GM21576 (cell line): ENCODE results near the gene ANK2.

Source experiments
- ATAC-seq: cut with Tn5 transposase; IDR thresholded peaks from one replicate; pipeline ENCODE4 v1.9.1; 2021; ENCODE audit warnings: mild to moderate bottlenecking, moderate library complexity; ENCODE audit not compliant: unreplicated experiment

ANK2 gene

DNA sequence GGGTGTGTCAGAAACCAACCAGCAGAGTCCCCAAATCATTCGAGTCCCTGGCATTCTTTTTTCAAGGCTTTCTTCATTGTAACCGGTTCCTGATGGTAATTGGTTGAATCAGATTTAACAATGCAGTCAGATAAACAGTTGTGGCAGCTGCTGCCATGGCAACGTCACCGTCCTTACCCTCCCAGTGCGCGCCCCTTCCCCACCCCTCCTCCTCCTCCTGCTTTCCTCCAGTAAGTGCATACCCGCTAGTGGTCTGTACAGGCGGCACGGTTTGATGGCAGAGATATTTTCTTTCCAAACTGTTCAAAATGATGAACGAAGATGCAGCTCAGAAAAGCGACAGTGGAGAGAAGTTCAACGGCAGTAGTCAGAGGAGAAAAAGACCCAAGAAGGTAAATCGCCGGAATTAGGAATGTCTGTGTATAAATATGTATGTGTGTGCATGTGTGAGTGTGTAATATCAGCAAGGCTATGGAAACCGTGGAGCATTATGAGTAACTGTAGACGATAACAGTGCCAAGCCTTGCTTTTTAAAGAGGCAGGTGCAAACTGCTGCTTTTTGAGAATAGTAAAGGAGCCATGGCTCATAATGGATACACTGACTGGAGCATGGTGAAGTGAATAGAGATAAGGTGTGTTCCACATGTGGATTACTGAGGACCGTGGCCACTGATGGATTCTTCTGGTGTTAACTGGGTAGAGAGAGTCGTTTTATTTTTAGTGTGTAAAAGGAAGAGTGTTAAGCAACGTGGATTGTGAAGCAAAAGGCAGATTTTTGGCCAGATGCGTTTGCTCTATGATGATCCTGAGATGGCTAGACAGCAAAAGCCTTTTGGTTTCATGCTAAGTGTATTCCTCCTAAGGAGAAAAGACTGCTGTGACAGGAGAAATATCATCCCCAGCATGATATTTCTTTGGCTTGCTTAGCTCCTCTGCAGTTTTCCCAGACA lies at the start of gene ANK2:
TSS of gene ANK2 (plus strand) at position 233 of the 950 bp plus-strand sequence. CDS start at position 309, 76 bp downstream.
- no peak for ATAC-seq

DNA sequence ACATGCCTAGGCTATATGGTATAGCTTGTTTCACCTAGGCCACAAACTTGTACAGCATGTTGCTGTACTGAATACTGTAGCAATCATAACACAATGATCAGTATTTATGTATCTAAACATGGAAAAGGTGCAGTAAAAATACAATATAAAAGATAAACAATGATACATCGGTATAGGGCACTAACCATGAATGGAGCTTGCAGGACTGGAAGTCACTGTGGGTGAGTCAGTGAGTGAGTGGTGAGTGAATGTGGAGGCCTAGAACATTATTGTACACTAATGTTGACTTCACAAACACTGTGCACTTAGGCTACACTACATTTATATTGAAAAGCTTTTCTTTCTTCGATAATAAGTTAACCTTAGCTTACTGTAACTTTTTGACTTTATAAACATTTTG lies 45.6 kb upstream of the ANK2 start:
- ATAC-seq = no peak

- no peak for ATAC-seq
Observed at GRCh38 chr4:113004655-113005054, 44.8 kb upstream of the ANK2 start.

DNA sequence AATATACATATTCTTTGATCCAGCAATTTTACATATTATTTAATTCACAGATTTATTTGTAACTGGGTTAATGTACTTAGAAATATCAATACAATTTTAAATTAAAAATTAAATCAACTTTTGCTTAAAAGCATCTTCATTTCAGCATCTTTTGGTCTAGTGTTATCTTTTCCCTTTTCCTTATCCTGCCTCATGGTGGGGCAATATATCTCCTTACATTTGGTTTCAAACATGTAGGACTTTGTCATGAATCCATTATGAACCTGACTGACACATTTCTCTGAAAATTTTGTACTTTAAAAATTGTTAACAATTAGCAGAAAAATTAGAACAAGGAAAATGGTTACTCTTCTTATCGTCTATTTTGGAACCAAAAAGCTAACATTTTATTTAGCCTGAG lies 42.8 kb upstream of the ANK2 start:
- ATAC-seq = no peak

GRCh38 chr4:113007151-113007550 lies 42.3 kb upstream of the ANK2 start:
- ATAC-seq = no peak

DNA sequence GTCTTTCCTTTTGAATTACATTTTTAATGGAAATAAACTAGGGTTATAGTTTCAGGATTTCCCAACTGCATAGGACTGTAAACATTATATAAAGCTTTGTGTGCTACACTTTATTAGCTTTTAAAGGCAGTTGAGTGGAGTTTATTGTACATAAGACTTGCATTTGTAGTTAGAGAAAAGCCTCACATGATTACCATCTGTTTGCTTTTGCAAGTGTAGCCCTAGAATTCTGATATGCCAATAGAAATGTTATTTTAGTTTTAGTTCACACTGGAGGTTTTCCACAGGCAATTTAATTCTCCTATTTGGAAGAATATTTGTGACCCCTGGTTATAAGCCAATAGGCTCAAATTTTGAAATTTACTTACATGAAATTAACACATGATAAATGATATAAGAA lies 41.3 kb upstream of the ANK2 start:
- ATAC-seq = no peak

DNA sequence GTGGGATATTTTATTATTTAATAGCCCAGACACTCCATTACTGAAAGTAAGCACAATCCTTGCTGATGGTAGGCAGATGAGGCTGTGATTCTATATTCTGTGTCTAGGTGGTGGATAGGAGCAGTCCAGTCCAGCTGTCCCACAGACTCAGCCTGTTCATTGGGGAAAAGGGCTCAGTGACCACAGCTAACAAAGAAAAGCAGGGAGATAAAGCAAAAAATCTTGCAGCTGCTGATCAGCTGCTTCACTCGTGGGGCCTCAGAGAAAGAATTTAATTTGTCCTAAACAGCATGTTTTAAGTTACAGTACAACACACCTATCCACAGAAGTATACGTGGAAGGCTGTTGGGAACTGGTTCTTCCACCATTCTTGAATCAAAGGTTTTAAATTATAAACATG lies 40.7 kb upstream of the ANK2 start:
- ATAC-seq = no peak

GRCh38 chr4:113009461-113009860 lies 40.0 kb upstream of the ANK2 start:
- no peak for ATAC-seq

DNA sequence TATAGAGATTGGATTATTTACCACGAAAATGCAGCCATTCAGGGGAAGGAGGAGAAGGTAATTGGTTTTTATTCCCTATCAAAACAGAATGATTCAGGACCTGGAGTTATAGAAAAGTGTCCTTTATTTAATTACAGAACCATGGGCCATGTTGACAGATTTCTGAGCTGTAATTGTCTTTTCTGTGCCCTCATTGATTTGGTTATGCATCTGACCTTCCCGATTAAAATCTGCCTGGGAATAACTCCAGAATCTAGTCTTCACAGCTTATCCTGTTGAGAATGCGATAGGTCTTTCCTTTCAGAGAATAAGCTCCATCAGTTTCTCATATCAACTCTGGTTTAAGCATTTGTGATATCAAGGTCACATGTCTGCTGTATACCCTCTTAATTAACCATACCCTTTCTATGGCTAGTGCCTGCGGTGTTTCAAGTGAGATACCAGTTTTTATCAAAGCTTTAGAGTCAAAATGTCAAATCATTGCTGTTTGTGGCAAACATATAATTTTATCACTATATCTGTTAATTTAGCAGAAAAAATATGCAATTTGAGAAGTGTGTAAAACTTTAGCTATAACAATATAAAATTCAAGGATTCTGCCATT lies 37.2 kb upstream of the ANK2 start:
- no peak for ATAC-seq

- ATAC-seq = no peak
Observed at GRCh38 chr4:113012786-113013185, 36.7 kb upstream of the ANK2 start.

DNA sequence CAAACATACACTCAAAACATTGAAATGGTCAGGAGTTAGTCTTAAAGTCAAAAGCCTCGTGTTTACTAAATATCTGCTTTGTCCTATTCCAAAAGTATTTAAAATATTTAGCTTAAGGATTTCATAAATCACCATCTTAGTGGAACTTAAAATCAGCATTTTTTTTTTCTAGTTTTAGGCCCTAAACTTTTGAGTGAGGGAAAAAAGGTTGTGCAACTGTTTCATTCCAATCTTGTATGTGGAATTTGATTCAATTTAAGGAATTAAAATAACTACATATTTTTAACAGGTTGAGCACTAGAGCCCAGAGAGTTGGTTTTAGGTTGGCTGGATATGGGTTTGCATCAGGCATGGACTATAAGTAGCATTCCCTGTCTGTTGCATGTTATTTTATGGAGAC lies 35.7 kb upstream of the ANK2 start:
- no peak for ATAC-seq

DNA sequence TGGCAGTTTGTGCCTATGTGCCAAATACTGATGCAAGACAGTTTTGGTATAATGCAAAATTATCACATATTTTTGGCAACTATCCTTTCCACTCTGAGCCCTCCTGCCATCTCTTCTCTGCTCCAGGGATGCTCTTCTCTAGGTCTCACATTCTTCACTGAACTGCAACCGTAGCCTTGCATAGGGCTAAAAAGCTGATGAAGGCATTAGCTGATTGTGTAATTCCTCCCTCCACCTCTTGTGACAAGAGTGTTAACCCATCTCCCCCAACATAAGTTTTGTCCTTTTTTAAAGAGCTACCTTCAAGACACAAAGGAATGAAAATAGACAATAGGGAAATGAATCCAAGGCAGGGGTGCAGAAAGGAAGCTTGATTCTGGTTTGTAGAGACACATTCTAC lies 33.1 kb upstream of the ANK2 start:
- no peak for ATAC-seq

DNA sequence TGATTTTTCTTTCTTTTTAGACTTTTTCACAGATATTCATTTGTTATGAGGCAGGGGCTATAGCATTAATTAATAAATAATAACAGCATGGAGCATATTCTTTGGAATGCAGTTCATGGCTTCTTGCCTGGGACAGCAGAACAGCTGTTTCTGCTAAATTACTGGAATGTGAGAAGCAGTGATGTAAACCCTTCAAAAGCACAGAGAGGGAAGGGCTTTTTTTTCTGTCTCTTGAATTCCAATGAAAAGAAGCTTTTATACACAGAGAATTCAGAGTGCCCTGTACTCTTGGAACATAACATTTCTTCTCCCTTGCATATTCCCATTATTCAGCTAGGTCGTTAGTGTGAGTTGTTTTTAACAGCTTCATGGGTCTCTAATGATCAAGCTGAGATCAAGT lies 28.5 kb upstream of the ANK2 start:
- ATAC-seq = no peak

DNA sequence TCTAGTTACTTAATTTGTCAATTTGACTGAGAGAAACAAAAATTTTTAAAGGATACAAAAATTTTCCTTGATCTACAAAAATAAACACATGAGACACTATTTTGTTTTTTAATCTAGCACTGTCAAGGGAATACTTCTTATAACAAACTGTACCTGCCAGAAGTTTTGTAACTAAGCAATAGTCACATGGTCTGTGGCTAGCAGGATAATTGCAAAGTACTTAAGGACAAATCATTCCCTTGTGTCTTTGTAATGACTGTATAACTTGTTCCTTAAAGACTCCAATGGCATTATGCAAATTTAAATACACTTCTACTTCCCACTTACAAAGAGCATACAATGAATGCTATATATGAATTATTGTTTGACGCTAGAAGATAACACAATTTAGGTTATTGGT lies 25.1 kb upstream of the ANK2 start:
- no peak for ATAC-seq

DNA sequence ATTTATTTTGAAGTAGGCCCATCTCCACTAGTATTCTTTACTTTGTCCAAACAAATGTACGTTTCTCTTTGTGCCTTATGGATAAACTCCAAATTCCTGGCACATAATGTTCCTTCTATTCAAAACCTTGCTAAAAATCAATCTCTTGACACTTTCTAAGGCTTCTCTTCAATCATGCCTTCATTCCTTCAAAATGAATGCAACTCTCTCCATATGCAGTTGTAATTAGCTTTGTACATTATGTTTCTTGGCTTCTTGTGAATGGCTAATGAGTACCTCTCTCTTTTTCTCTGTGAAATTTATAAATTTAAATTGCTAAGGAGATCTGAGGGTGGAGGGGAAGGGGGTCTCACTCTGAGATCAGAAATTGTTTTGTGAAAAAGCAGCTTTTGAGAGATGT lies 24.0 kb upstream of the ANK2 start:
- no peak for ATAC-seq

DNA sequence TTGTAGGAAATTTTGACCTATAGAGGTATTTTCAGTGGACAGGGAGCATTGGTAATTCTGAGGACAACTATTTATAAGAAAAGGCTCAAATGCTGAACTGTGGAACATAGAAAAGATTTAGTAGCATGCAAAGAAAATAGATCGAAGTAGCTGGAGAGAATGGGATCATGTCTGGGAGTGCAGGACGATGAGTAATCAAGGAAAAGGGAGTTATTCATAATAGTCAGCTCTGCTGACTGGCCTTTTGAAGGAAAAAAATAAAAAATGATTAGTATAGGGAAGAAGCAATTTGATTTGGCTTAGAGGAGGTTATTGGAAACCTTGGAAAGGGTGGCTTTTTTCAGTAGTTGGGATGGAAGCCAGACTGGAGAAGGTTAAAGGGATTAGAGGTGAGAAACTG lies 22.9 kb upstream of the ANK2 start:
- ATAC-seq = no peak

DNA sequence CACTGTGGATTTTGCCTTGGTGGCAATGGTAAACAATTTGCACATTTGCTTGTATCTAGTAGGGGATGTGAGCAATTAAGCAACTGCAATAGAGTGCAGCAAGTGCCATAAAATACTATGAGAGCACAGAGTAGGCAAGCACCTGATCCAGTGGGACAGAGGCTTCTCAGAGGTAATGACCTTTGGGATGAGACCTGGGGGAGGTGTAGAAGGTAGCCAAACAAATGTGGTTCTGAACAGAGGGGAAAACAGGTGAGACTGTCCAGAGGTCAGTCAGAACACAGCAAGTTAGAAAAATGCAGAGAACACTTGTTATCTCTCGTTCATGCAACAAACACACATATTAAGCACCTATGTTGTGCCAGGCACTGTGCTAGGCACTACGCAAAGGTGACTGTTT lies 21.4 kb upstream of the ANK2 start:
- ATAC-seq = no peak

DNA sequence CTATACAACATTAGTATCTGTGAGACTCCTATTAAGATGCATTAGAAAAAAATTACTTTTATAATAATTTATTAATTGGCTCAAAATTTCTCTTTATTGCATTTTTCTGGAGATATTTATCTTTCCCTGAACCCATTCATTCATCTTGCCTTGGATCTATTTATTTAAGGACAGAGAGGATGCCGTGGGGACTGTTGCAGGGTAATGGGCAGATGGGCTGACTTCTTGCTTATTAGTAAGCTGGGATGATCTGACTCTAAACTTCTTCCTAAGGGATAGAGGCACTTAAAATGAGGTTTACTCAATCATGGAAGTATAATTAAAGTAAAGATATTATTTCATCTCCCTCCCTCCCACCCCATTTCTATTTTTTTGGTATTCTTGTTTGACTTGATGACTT lies 18.2 kb upstream of the ANK2 start:
- no peak for ATAC-seq

DNA sequence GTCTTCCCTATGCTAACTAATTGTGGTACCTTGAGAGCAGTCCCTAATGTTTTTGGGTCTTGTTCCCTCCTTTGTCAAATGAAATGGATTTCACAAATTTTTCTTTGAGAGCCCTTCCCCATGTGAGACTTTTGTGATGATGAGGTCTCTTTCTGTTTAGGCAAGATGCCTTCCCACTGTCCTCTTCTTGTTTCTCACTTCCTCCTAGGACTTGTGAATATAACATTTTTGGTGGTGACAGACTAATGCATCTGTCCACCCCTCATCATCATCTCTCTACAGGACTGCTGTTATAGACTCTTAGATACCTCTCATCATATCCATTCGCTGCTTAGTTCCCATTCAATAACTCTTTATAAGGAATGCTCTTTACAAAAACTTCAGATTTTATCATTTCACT lies 8.7 kb upstream of the ANK2 start:
- peak; percentile 70 for ATAC-seq

GRCh38 chr4:113042502-113042901 lies 7.0 kb upstream of the ANK2 start:
- no peak for ATAC-seq

GRCh38 chr4:113043591-113043990 lies 5.9 kb upstream of the ANK2 start:
- no peak for ATAC-seq

DNA sequence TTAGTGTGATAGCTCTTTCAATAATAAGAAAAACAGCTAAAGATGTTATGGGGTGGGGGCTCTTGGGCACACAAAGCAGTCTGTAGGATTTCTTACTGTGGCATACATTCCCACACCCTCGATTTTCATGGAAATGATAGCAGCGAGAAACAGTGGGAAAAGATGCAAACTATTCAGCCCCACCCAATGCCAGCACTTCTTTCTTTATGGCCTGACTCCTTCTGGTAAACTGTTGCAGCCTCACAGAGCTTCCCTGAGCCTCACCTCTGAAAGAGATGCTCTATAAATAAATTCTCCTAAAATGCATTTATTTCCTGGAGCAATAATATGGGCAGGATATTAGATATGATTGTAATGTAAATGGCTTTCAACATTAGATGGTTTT lies 910 bp downstream of the ANK2 start:
- no peak for ATAC-seq

GRCh38 chr4:113050837-113051236 lies 1.4 kb downstream of the ANK2 start:
- ATAC-seq = no peak
